Measurements from ENCODE around the gene PACRG.

Gene PACRG

GRCh38 chr6:163264662-163265035 is 536.9 kb downstream of the PACRG start:
- Histone ChIP-seq H3K4me3 (no peak overlapping the region), H3K9me3 (replicated peaks in 1 of 11) (no peaks in the 10 kb centered on the region), H4K20me1 (no peaks in the 10 kb centered on the region), H3K4me1 (peaks cover 12 to 15% (median 13%) of the 10 kb centered on the region in 10 experiments; a peak in 19 of 20 replicates), H3K27ac (no peak overlapping the region), H3K27me3 (no peaks in the 10 kb centered on the region), H3K9ac (no peak overlapping the region), H3K4me2 (no peak overlapping the region), H3K36me3 (no peaks in the 10 kb centered on the region)
- no peak for TF ChIP-seq Cebpa-rat (IDR thresholded peaks at IDR 0.05)

- Histone ChIP-seq H3K9ac (no peak overlapping the region), H3K4me3 (no peak overlapping the region), H3K9me3 (replicated peaks in 1 of 11) (0 out of 22 replicates have a peak, but pooled peaks cover 0 to 6% (median 0%) of the 10 kb centered on the region in 11 experiments), H3K27ac (no peak overlapping the region), H3K36me3 (no peaks in the 10 kb centered on the region), H3K4me1 (no peaks in the 10 kb centered on the region), H3K27me3 (no peaks in the 10 kb centered on the region), H3K4me2 (no peak overlapping the region), H4K20me1 (no peaks in the 10 kb centered on the region)
- no peak for TF ChIP-seq Cebpa-rat (IDR thresholded peaks at IDR 0.05)
These were observed 553.9 kb downstream of the PACRG start for GRCh38 chr6:163281634-163282033.

GRCh38 chr6:163282672-163283071 is 554.9 kb downstream of the PACRG start:
- no peaks in the 10 kb centered on the region for H3K36me3 ChIP-seq
- 0 out of 22 replicates have a peak, but pooled peaks cover 0 to 6% (median 0%) of the 10 kb centered on the region in 11 experiments for H3K9me3 ChIP-seq (replicated peaks in 1 of 11)
- H3K9ac ChIP-seq, result no peak overlapping the region
- H3K27me3 ChIP-seq, result no peaks in the 10 kb centered on the region
- H4K20me1 ChIP-seq, result no peaks in the 10 kb centered on the region
- H3K4me1 ChIP-seq, result no peaks in the 10 kb centered on the region
- H3K4me2 ChIP-seq, result no peak overlapping the region
- TF ChIP-seq Cebpa-rat (IDR thresholded peaks at IDR 0.05), result no peak
- H3K4me3 ChIP-seq, result no peak overlapping the region
- H3K27ac ChIP-seq, result no peak overlapping the region

GRCh38 chr6:163284151-163284550 is 556.4 kb downstream of the PACRG start:
- no peak overlapping the region for H3K27ac ChIP-seq
- no peak for TF ChIP-seq Cebpa-rat (IDR thresholded peaks at IDR 0.05)
- H3K36me3 ChIP-seq, result no peaks in the 10 kb centered on the region
- 0 out of 22 replicates have a peak, but pooled peaks cover 0 to 6% (median 0%) of the 10 kb centered on the region in 11 experiments for H3K9me3 ChIP-seq (replicated peaks in 1 of 11)
- H3K4me2 ChIP-seq, result no peak overlapping the region
- H3K4me3 ChIP-seq, result no peak overlapping the region
- H3K9ac ChIP-seq, result no peak overlapping the region
- H3K27me3 ChIP-seq, result no peaks in the 10 kb centered on the region
- no peaks in the 10 kb centered on the region for H3K4me1 ChIP-seq
- H4K20me1 ChIP-seq, result no peaks in the 10 kb centered on the region

GRCh38 chr6:163285691-163286090 is 557.9 kb downstream of the PACRG start:
- H3K4me3 ChIP-seq, result no peak overlapping the region
- TF ChIP-seq Cebpa-rat (IDR thresholded peaks at IDR 0.05), result no peak
- H3K4me2 ChIP-seq, result no peak overlapping the region
- H4K20me1 ChIP-seq, result no peaks in the 10 kb centered on the region
- no peaks in the 10 kb centered on the region for H3K36me3 ChIP-seq
- H3K4me1 ChIP-seq, result no peaks in the 10 kb centered on the region
- no peak overlapping the region for H3K9ac ChIP-seq
- no peaks in the 10 kb centered on the region for H3K27me3 ChIP-seq
- H3K9me3 ChIP-seq (replicated peaks in 1 of 11), result no peaks in the 10 kb centered on the region
- H3K27ac ChIP-seq, result no peak overlapping the region

GRCh38 chr6:163287626-163288025 is 559.9 kb downstream of the PACRG start:
- Histone ChIP-seq H3K4me1 (no peaks in the 10 kb centered on the region), H3K27me3 (no peaks in the 10 kb centered on the region), H3K27ac (no peak overlapping the region), H3K4me2 (no peak overlapping the region), H3K9me3 (replicated peaks in 1 of 11) (no peaks in the 10 kb centered on the region), H3K36me3 (no peaks in the 10 kb centered on the region), H4K20me1 (no peaks in the 10 kb centered on the region), H3K9ac (no peak overlapping the region), H3K4me3 (no peak overlapping the region)
- no peak for TF ChIP-seq Cebpa-rat (IDR thresholded peaks at IDR 0.05)

GRCh38 chr6:163288066-163288465 is 560.3 kb downstream of the PACRG start:
- TF ChIP-seq Cebpa-rat (IDR thresholded peaks at IDR 0.05), result no peak

GRCh38 chr6:163288915-163289314 is 561.1 kb downstream of the PACRG start:
- Histone ChIP-seq H3K27ac (no peak overlapping the region), H3K27me3 (no peaks in the 10 kb centered on the region), H3K4me2 (no peak overlapping the region), H3K4me1 (no peaks in the 10 kb centered on the region), H3K4me3 (no peak overlapping the region), H3K9ac (no peak overlapping the region), H3K9me3 (replicated peaks in 1 of 11) (no peaks in the 10 kb centered on the region), H4K20me1 (no peaks in the 10 kb centered on the region), H3K36me3 (no peaks in the 10 kb centered on the region)
- TF ChIP-seq Cebpa-rat (IDR thresholded peaks at IDR 0.05), result no peak

More at GRCh38 chr6:163288066-163288465, 560.3 kb downstream of the PACRG start:
- H3K9me3 ChIP-seq (replicated peaks in 1 of 11), result no peaks in the 10 kb centered on the region
- H3K4me1 ChIP-seq, result no peaks in the 10 kb centered on the region
- H3K36me3 ChIP-seq, result no peaks in the 10 kb centered on the region
- H3K9ac ChIP-seq, result no peak overlapping the region
- no peak overlapping the region for H3K27ac ChIP-seq
- H4K20me1 ChIP-seq, result no peaks in the 10 kb centered on the region
- H3K4me2 ChIP-seq, result no peak overlapping the region
- H3K27me3 ChIP-seq, result no peaks in the 10 kb centered on the region
- H3K4me3 ChIP-seq, result no peak overlapping the region

- H3K9me3 ChIP-seq (replicated peaks in 1 of 11), result no peaks in the 10 kb centered on the region
- TF ChIP-seq Cebpa-rat (IDR thresholded peaks at IDR 0.05), result no peak
- H4K20me1 ChIP-seq, result no peaks in the 10 kb centered on the region
- no peaks in the 10 kb centered on the region for H3K36me3 ChIP-seq
- H3K9ac ChIP-seq, result no peak overlapping the region
- H3K4me1 ChIP-seq, result no peaks in the 10 kb centered on the region
- no peak overlapping the region for H3K4me3 ChIP-seq
- H3K27me3 ChIP-seq, result no peaks in the 10 kb centered on the region
- H3K4me2 ChIP-seq, result no peak overlapping the region
- H3K27ac ChIP-seq, result no peak overlapping the region
These were observed 561.7 kb downstream of the PACRG start for GRCh38 chr6:163289447-163289846.

- no peak for TF ChIP-seq Cebpa-rat (IDR thresholded peaks at IDR 0.05)
- Histone ChIP-seq H3K4me3 (no peak overlapping the region), H3K27me3 (no peaks in the 10 kb centered on the region), H3K4me2 (no peak overlapping the region), H3K27ac (no peak overlapping the region), H4K20me1 (no peaks in the 10 kb centered on the region), H3K9me3 (replicated peaks in 1 of 11) (no peaks in the 10 kb centered on the region), H3K36me3 (no peaks in the 10 kb centered on the region), H3K4me1 (no peaks in the 10 kb centered on the region), H3K9ac (no peak overlapping the region)
These were observed 562.9 kb downstream of the PACRG start for GRCh38 chr6:163290545-163291274.

Measured in BLaER1 treated with 17β-estradiol and CSF1 and Interleukin-3, amounts not matched to agents 10 nM and 100 nM (cell line).